Activated CD8-positive, alpha-beta memory T cell treated with anti-CD3 and anti-CD28 coated beads for 36 hours (primary cell): ENCODE data around the gene UBQLNL. TPM values are rescaled to one million over a fixed set of nuclear protein-coding genes. Genes with fewer than 3 reads are reported as not detected.

Experiments
- CTCF ChIA-PET: fragments of 350-600 bp; sonication (Branson Sonifier 250); formaldehyde crosslinking; loops from one replicate; lab custom pipeline; 2021; ENCODE audit warnings: antibody characterized with exemption; lab: Charles Lee
- POLR2A ChIA-PET: fragments of 350-600 bp; sonication (Branson Sonifier 250); formaldehyde crosslinking; loops from one replicate; lab custom pipeline; 2021; ENCODE audit warnings: antibody characterized with exemption; lab: Charles Lee
- total RNA-seq, 2 experiments: library from RNA; stranded (reverse); gene quantifications; one replicate each; pipeline ENCODE4 v1.2.3, GENCODE V29; 2021

The UBQLNL gene
- total RNA-seq, result under 1 TPM in 1 of 2 experiments, not detected in 1; 0.10 TPM

- ChIA-PET POLR2A (no interaction called here), CTCF (interaction anchor here (1.0 kb wide), 1 partner anchor 306 kb away, joined by 3 read pairs; no protein-coding TSS in a partner anchor)
Observed at GRCh38 chr11:5516599-5516998, at the start of gene UBQLNL. Gene UBQLNL (minus strand): TSS chr11:5516699. CDS start chr11:5516441, 258 bp downstream.

GRCh38 chr11:5564259-5565019 is 47.9 kb upstream of the UBQLNL start:
- CTCF ChIA-PET, result no interaction called here
- POLR2A ChIA-PET, result no interaction called here

- CTCF ChIA-PET, result no interaction called here
- POLR2A ChIA-PET, result no interaction called here
Observed at GRCh38 chr11:5557751-5558150, 41.3 kb upstream of the UBQLNL start.

DNA sequence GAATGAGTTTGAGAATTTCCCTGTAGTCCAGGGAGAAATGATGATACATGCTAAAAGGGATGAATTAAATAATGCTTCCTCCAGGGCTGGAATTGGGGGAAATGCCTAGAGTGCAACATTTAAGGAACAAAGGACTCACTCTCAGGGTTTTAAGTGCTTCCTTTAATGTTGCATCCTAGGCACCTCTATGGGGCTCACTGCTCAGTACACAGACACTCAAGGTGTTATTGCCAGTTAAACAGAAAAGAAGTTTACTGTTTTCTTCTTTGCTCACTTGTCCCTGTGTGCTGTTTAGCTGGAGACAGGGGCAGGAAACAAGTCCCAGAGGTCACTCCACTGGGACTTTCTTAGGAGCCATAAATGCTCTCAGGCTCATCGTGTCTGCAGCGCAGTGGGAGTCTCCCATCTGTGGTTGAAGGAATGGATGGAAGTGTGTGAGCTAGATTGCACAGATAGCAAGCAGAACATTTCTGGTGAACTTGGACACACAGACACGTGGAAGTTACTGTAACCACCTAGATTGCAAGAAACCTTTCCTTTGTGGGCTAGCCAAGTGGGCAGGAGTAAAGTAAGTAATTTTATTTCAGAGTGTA is 40.2 kb upstream of the UBQLNL start:
- POLR2A ChIA-PET, result no interaction called here

GRCh38 chr11:5553343-5553742 is 36.8 kb upstream of the UBQLNL start:
- ChIA-PET CTCF (no interaction called here), POLR2A (no interaction called here)

More for the DNA sequence above, 40.2 kb upstream of the UBQLNL start:
- CTCF ChIA-PET, result no interaction called here

DNA sequence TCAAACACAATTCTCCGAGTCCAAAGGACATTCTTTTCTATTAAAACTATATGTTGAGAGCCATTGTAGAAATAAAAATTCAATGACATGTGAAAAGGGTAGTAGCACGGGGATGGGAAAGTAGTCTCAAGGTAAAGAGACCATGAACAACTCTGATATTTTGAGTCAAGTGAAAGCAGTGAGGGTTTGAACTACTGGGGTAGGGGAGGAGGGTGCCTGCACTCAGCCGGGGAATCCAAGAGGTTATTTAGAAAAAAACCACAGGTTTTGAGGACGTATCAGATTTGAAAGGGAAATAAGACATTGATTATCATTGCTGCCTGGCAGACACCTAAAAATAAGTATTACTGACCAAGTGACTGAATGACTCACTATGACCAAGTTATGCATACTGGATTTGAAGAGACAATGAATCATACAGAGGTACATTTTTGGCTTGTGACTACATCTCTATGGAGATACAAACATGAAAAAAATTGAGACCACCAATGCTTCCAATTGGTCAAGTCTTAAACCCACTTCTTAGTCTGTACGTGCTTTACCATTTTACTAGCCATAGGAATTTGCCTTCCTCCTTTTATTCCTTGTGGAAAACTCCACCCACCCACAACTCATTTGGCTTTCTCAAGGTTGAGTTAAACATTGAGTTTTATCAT is 34.1 kb upstream of the UBQLNL start:
- CTCF ChIA-PET, result no interaction called here
- POLR2A ChIA-PET, result no interaction called here

DNA sequence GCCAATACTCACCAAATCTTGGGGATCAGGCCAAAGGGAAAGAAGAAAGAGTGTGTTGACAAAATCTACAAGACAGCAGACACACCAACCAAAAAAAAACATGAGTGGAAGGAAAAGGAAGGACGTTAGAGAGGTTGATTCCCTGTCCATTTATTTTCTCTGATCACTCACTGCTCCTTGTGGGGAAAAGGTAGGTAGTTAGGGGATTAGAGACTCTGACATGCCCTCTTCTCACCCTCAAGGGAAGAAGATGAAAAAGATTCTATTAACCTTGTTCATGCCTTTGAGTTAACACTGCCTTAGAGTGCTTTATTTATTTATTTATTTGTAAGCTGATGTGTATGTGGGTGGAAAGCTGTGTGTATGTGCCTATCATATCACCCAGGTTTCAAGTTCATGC is 31.9 kb upstream of the UBQLNL start, which contains the start of gene OR52H1:
OR52H1 (minus strand) TSS at position 101 of the 400 bp plus-strand sequence. CDS start 3,035 bp downstream, outside the sequence.
- ChIA-PET POLR2A (no interaction called here), CTCF (interaction anchor here (0.6 kb wide), 1 partner anchor 552 kb away, joined by 3 read pairs; no protein-coding TSS in a partner anchor)

DNA sequence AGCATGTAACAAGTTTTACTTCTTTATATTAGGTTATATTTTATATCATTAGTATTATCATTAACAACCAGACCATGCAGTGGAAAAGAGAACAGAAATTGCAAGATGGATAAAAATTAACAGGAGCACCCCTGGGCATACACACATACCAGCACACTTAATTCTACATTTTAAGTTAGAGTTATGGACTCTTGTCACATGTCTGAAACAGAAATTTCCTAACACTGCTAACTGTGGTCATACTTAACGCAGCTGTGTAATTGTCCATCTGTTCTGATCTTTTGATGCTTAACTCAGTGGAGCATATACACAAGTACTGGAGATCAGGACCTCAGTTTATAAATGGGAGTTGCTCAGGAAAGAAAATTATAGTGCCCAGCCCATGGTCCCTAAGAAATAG is 31.5 kb upstream of the UBQLNL start:
- ChIA-PET CTCF (interaction anchor here (0.6 kb wide), 1 partner anchor 551 kb away, joined by 3 read pairs; no protein-coding TSS in a partner anchor), POLR2A (no interaction called here)

GRCh38 chr11:5546457-5546856 is 30.0 kb upstream of the UBQLNL start:
- CTCF ChIA-PET, result no interaction called here
- POLR2A ChIA-PET, result no interaction called here

DNA sequence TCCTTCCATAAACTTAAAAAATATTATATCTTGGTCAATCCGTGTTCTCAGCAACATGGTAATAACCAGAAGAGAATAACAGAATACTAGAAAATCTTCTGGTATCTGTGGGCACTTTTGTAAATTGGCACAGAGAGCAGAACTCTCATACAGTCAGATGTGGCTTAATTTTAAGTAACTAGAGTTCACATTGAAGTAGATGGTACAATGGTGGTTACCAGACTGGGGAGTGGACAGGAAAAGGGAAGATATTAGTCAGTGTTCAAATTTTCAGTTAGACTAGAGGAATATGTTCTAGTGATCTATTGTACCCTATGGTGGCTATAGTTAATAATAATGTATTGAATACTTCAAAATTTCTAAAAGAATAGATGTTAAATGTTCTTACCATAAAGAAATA is 24.9 kb upstream of the UBQLNL start:
- CTCF ChIA-PET, result no interaction called here

DNA sequence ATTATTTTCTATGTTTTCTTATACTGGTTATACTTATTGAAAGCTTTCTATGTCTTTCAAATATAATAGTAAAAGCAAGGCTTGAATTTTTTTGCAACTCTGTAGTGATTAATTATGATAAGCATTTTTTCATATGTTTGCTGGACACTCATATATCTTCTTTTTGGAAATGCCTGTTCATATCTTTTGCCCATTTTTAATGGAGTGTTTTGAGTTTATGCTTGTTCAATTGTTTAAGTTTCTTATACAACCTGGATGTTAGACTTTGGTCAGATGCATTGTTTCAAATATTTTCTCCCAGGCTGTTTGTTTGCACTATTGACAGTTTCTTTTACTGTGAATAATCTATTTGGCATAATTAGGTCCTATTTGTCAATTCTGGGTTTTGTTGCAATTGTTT is 20.0 kb upstream of the UBQLNL start:
- ChIA-PET CTCF (no interaction called here), POLR2A (no interaction called here)

More for the DNA sequence above, 24.9 kb upstream of the UBQLNL start:
- POLR2A ChIA-PET, result no interaction called here

- CTCF ChIA-PET, result no interaction called here
- POLR2A ChIA-PET, result no interaction called here
Observed at GRCh38 chr11:5534046-5534445, 17.5 kb upstream of the UBQLNL start.

DNA sequence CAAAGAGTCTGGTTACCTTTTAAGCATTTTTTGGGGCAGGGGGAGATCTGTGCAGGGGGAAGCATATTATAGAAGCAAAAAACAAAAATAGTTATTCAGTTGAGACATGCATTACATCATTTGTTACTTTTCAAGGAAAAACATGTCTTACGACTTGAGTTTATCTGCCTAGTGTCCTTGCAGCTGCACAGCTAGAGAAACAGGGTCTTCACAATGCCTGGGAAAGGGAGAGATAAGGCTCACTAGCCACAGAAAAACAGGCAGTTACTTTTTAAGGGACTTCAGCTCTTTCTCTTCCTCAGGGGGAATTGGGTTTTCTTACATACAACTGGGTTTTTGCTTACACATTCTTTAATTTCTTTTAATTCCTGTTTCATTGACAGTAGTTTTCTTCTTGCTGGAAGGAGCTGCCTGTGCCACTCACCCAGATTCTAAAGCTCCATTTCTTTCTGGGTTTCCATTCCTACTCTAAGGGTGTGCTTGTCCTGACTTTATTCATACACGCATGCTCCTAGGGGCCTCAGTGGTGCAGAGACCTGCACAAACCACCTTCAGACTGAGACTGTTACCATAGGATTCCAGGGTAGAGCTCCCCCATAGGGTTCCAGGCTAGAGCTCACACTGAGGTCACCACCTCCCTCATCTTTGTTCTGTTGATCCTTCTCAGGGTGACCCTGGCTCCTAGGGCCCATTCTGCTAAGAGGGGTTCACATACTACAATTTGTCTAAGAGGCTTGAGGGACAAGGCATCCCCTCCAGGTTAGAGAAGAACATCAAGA is 14.7 kb upstream of the UBQLNL start:
- ChIA-PET POLR2A (no interaction called here), CTCF (no interaction called here)

GRCh38 chr11:5528495-5528894 is 12.0 kb upstream of the UBQLNL start:
- POLR2A ChIA-PET, result no interaction called here
- CTCF ChIA-PET, result no interaction called here

- ChIA-PET CTCF (no interaction called here), POLR2A (no interaction called here)
Observed at GRCh38 chr11:5527716-5528115, 11.2 kb upstream of the UBQLNL start.

DNA sequence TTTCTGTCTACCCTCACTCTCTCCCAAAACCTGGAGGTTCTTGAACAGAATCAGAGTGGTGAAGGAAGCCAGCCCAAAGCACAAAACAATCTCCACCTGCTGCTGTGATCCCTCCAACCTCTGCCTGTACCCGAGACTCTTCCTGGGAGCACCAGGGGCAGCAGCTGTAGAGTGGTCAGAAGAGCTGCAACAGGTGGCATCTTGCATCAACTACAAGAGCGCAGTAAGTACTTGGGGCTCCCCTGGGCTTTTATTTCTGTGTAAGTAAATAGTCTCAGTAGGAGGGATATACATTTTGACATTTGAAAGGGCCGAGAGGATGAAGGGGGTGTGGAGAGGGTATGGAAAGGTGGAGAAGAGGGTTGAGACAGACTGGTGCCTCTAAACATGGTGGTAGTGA is 8.3 kb upstream of the UBQLNL start:
- CTCF ChIA-PET, result no interaction called here
- POLR2A ChIA-PET, result no interaction called here

GRCh38 chr11:5522308-5522707 is 5.8 kb upstream of the UBQLNL start:
- ChIA-PET POLR2A (no interaction called here), CTCF (no interaction called here)

- ChIA-PET CTCF (no interaction called here), POLR2A (no interaction called here)
Observed at GRCh38 chr11:5521540-5521939, 5.0 kb upstream of the UBQLNL start.

- POLR2A ChIA-PET, result interaction anchor here (0.6 kb wide), 1 partner anchor 179 kb away, joined by 3 read pairs; no protein-coding TSS in a partner anchor
Observed at GRCh38 chr11:5514841-5515240, 1.7 kb downstream of the UBQLNL start.

DNA sequence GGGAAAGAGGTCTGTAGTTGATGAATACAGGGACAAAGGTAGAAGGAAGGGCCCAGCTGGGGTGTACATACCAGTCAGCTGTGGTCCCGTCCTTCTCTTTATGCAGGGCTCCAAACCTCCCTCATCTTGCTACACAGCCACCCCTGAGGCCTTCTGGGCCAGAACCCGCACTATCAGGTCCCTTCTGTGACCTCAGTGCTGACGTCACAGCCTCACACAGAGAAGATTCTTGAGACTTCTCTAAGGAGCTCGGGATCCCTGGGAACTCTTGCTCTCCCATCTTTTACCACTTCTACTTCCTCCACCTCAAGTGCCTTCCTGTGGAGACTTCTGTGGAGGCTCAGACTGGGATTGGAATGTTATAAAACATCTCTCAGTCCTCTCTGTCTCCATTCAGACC is 6.7 kb downstream of the UBQLNL start, which contains the start of gene UBQLN3:
UBQLN3 (minus strand) TSS at position 155 of the 400 bp plus-strand sequence. CDS start 399 bp downstream, outside the sequence.
- CTCF ChIA-PET, result no interaction called here

More at GRCh38 chr11:5514841-5515240, 1.7 kb downstream of the UBQLNL start:
- CTCF ChIA-PET, result no interaction called here

More for the DNA sequence above, 6.7 kb downstream of the UBQLNL start, which contains the start of gene UBQLN3:
- POLR2A ChIA-PET, result no interaction called here
